OCI-LY1 (cell line): ENCODE results near the gene FKBP11.
A peak's percentile ranks its signal among the peaks of the same experiment; 100 is the strongest.

ENCODE experiments used
- H2AFZ ChIP-seq: fragments of 200-600 bp; sonication (generic), shearing (Covaris generic); 2 replicates; pipeline ENCODE4 v1.6.0; 2014; ENCODE audit warnings: antibody characterized with exemption, mild to moderate bottlenecking, low read length
- H3F3A ChIP-seq: fragments of 200-600 bp; sonication (generic), shearing (Covaris generic); 2 replicates; pipeline ENCODE4 v1.6.0; 2014; ENCODE audit warnings: mild to moderate bottlenecking, antibody characterized with exemption, low read length, moderate library complexity; ENCODE audit not compliant: insufficient read depth
- H3K27ac ChIP-seq: fragments of 200-600 bp; sonication (generic); 2 replicates; pipeline ENCODE4 v1.5.1; 2014; ENCODE audit warnings: low read length, mixed run types, mild to moderate bottlenecking, low read depth; ENCODE audit not compliant: poor library complexity, severe bottlenecking
- H3K27me3 ChIP-seq: fragments of 200-600 bp; sonication (generic); 2 replicates; pipeline ENCODE4 v1.6.0; 2014; ENCODE audit warnings: antibody characterized with exemption, mild to moderate bottlenecking, low read length, moderate library complexity; ENCODE audit not compliant: insufficient read depth
- H3K36me3 ChIP-seq: fragments of 200-600 bp; sonication (generic); 2 replicates; pipeline ENCODE4 v1.6.1; 2014; ENCODE audit warnings: mild to moderate bottlenecking, antibody characterized with exemption, low read length, moderate library complexity, mixed read lengths; ENCODE audit not compliant: insufficient read depth
- H3K4me1 ChIP-seq: fragments of 200-600 bp; sonication (generic); 2 replicates; pipeline ENCODE4 v1.5.1; 2014; ENCODE audit warnings: mild to moderate bottlenecking, low read length, moderate library complexity; ENCODE audit not compliant: insufficient read depth, severe bottlenecking
- H3K4me2 ChIP-seq: fragments of 200-600 bp; sonication (generic), shearing (Covaris generic); 2 replicates; pipeline ENCODE4 v1.6.1; 2014; ENCODE audit warnings: low read length
- H3K4me3 ChIP-seq: fragments of 200-600 bp; sonication (generic); 2 replicates; pipeline ENCODE4 v1.5.1; 2014; ENCODE audit warnings: low read length, low read depth, mild to moderate bottlenecking, mixed read lengths; ENCODE audit not compliant: poor library complexity, severe bottlenecking
- H3K79me2 ChIP-seq: fragments of 200-600 bp; shearing (Covaris generic); 2 replicates; pipeline ENCODE4 v1.6.1; 2016; ENCODE audit warnings: mixed run types, low read length, mixed read lengths; ENCODE audit not compliant: insufficient read depth
- H3K9ac ChIP-seq: fragments of 200-600 bp; sonication (generic), shearing (Covaris generic); 2 replicates; pipeline ENCODE4 v1.6.1; 2014; ENCODE audit warnings: mild to moderate bottlenecking, low read length, mixed read lengths
- H3K9me2 ChIP-seq: fragments of 200-600 bp; sonication (generic), shearing (Covaris generic); 2 replicates; pipeline ENCODE4 v1.6.1; 2014; ENCODE audit warnings: low read depth, mild to moderate bottlenecking, low read length, mixed read lengths
- H3K9me3 ChIP-seq: fragments of 200-600 bp; shearing (Covaris generic); 2 replicates; pipeline ENCODE4 v1.6.1; 2014; ENCODE audit warnings: low read length, mixed read lengths
- H4K20me1 ChIP-seq: fragments of 200-600 bp; sonication (generic), shearing (Covaris generic); 2 replicates; pipeline ENCODE4 v1.6.0; 2016; ENCODE audit warnings: mild to moderate bottlenecking, low read length; ENCODE audit not compliant: insufficient read depth
- EZH2 ChIP-seq: fragments of 200-600 bp; sonication (generic), shearing (Covaris generic); IDR thresholded peaks from 2 replicates; pipeline ENCODE4 v1.8.0; 2017; ENCODE audit warnings: borderline replicate concordance, mixed run types, mild to moderate bottlenecking, antibody characterized with exemption, low read length, moderate library complexity, mixed read lengths
- TF ChIP-seq, protein P1 (sequence below): fragments of 200-600 bp; sonication (generic), shearing (Covaris generic); IDR thresholded peaks from 2 replicates; pipeline ENCODE4 v1.5.1; 2017; ENCODE audit warnings: mild to moderate bottlenecking, antibody characterized with exemption, low read length, moderate library complexity, mixed read lengths

The FKBP11 gene

DNA sequence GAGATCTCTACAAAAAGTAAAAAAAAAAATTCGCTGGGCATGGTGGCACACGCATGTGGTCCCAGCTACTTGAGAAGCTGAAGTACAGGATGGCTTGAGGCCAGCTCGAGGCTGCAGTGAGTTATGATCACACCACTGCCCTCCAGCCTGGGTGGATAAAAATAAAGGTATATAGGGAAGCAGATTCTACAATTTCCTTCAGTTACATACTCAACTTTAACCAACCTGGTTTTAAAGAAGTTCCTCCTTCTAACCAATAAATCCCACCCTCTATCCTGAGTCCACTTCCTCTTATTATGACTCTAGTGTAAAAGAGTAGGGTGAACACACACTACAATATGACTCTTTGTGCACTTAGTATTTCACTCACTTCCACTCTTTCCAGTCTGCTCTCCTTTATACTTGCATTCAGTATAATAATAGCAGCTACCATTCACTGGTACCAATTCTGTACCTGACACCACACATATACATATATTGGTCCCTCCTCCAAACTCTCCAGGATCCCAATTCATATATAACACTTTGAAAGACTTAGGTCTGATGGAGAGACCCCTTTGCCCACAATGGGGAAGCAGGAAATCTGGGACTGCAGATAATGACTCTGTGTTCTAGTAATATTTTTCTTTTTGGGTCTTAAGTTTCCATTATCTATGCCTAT lies 29.7 kb upstream of the FKBP11 start:
- Histone ChIP-seq H3K27me3 (no peaks in the 10 kb centered on the region), H3F3A (no peaks in the 10 kb centered on the region), H3K4me1 (peaks cover 32% of the 10 kb centered on the region), H3K9me3 (no peaks in the 10 kb centered on the region), H3K4me3 (no peak overlapping the region), H3K9me2 (no peaks in the 10 kb centered on the region), H3K79me2 (peaks cover 18% of the 10 kb centered on the region; the same call in 1 of the 2 replicates), H4K20me1 (no peaks in the 10 kb centered on the region), H3K9ac (no peak overlapping the region), H3K27ac (peak overlapping the region; percentile 16), H3K36me3 (peaks cover 23% of the 10 kb centered on the region; the same call in 1 of the 2 replicates), H2AFZ (no peak overlapping the region), H3K4me2 (peak overlapping the region; percentile 89; the same call in 1 of the 2 replicates)
- TF ChIP-seq, protein P1, sequence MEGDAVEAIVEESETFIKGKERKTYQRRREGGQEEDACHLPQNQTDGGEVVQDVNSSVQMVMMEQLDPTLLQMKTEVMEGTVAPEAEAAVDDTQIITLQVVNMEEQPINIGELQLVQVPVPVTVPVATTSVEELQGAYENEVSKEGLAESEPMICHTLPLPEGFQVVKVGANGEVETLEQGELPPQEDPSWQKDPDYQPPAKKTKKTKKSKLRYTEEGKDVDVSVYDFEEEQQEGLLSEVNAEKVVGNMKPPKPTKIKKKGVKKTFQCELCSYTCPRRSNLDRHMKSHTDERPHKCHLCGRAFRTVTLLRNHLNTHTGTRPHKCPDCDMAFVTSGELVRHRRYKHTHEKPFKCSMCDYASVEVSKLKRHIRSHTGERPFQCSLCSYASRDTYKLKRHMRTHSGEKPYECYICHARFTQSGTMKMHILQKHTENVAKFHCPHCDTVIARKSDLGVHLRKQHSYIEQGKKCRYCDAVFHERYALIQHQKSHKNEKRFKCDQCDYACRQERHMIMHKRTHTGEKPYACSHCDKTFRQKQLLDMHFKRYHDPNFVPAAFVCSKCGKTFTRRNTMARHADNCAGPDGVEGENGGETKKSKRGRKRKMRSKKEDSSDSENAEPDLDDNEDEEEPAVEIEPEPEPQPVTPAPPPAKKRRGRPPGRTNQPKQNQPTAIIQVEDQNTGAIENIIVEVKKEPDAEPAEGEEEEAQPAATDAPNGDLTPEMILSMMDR: no peak
- TF ChIP-seq EZH2: no peak

- Histone ChIP-seq H3K79me2 (peaks cover 18% of the 10 kb centered on the region; the same call in 1 of the 2 replicates), H3F3A (no peaks in the 10 kb centered on the region), H3K9me2 (no peaks in the 10 kb centered on the region), H3K9ac (no peak overlapping the region), H3K36me3 (peaks cover 23% of the 10 kb centered on the region; the same call in 1 of the 2 replicates), H3K27ac (no peak overlapping the region), H4K20me1 (no peaks in the 10 kb centered on the region), H3K9me3 (no peaks in the 10 kb centered on the region), H3K4me2 (no peak overlapping the region), H3K4me3 (no peak overlapping the region), H3K27me3 (no peaks in the 10 kb centered on the region), H3K4me1 (peaks cover 32% of the 10 kb centered on the region), H2AFZ (no peak overlapping the region)
- TF ChIP-seq EZH2: no peak
- TF ChIP-seq, protein P1: no peak
These were observed 28.8 kb upstream of the FKBP11 start for GRCh38 chr12:48954061-48954460.

DNA sequence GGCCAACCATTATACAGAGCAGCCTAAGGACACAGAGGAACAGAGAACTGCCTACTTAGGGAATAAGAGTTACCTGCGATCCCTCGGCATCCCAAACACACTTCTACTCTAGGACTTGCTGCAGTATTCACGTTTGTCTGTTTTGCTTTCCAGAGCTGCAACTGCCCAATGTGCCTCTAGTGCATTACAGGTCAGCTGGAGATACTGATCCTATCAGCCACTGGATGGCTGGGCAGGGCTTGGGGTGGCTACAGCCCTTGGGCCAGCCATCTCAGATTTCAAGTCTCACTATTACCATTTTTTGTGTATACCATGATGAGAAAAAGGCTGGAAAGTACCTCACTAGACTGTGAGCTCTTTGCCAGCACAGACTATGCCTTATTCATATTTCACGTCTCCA lies 27.4 kb upstream of the FKBP11 start:
- H3K79me2 ChIP-seq: peaks cover 18% of the 10 kb centered on the region; the same call in 1 of the 2 replicates
- peaks cover 23% of the 10 kb centered on the region; the same call in 1 of the 2 replicates for H3K36me3 ChIP-seq
- no peak overlapping the region for H3K4me2 ChIP-seq

More for the DNA sequence above, 27.4 kb upstream of the FKBP11 start:
- no peaks in the 10 kb centered on the region for H4K20me1 ChIP-seq
- no peak overlapping the region for H2AFZ ChIP-seq
- H3F3A ChIP-seq: no peaks in the 10 kb centered on the region
- no peaks in the 10 kb centered on the region for H3K27me3 ChIP-seq
- no peaks in the 10 kb centered on the region for H3K9me3 ChIP-seq
- H3K4me1 ChIP-seq: peaks cover 27% of the 10 kb centered on the region
- TF ChIP-seq EZH2: no peak
- TF ChIP-seq, protein P1: no peak
- H3K4me3 ChIP-seq: no peak overlapping the region
- H3K27ac ChIP-seq: no peak overlapping the region
- H3K9me2 ChIP-seq: no peaks in the 10 kb centered on the region
- H3K9ac ChIP-seq: no peak overlapping the region
